Endodermal cell (in vitro differentiated cells): Measurements from ENCODE around the gene PSME3IP1. TPM values are rescaled to one million over a fixed set of nuclear protein-coding genes. Genes with fewer than 3 reads are reported as not detected.

ENCODE experiments used
- DNase-seq: peaks from one replicate; pipeline ENCODE4 v3.0.0-alpha.2; 2017
- H3K27ac ChIP-seq: 2 replicates; pipeline ENCODE4 v1.5.1; 2013; ENCODE audit warnings: mild to moderate bottlenecking, low read depth, low read length, moderate library complexity
- H3K27me3 ChIP-seq: 2 replicates; pipeline ENCODE4 v1.6.1; 2013; ENCODE audit warnings: mild to moderate bottlenecking, low read length, moderate library complexity; ENCODE audit not compliant: insufficient read depth, control insufficient read depth, poor library complexity, severe bottlenecking
- H3K36me3 ChIP-seq: 2 replicates; pipeline ENCODE4 v1.7.0; 2013; ENCODE audit warnings: mild to moderate bottlenecking, low read length, moderate library complexity; ENCODE audit not compliant: control insufficient read depth, insufficient read depth
- H3K4me1 ChIP-seq: one replicate; pipeline ENCODE4 v1.7.0; 2013; ENCODE audit warnings: low read length; ENCODE audit not compliant: control insufficient read depth, insufficient read depth
- H3K4me3 ChIP-seq: 2 replicates; pipeline ENCODE4 v1.5.1; 2013; ENCODE audit warnings: mild to moderate bottlenecking, low read length, moderate library complexity
- H3K9ac ChIP-seq: 2 replicates; pipeline ENCODE4 v1.6.1; 2013; ENCODE audit warnings: mild to moderate bottlenecking, low read length, moderate library complexity; ENCODE audit not compliant: poor library complexity, severe bottlenecking; ENCODE audit errors: extremely low read depth
- H3K9me3 ChIP-seq: 2 replicates; pipeline ENCODE4 v1.6.1; 2013; ENCODE audit warnings: mild to moderate bottlenecking, low read length, moderate library complexity; ENCODE audit not compliant: control insufficient read depth
- H3K27ac Mint-ChIP-seq: 2 replicates; pipeline ENCODE4 v1.8.0; 2020; ENCODE audit warnings: mixed read lengths
- H3K27me3 Mint-ChIP-seq: 2 replicates; pipeline ENCODE4 v1.8.0; 2021; ENCODE audit warnings: mild to moderate bottlenecking, mixed read lengths; ENCODE audit not compliant: insufficient read depth
- H3K36me3 Mint-ChIP-seq: 2 replicates; pipeline ENCODE4 v1.8.0; 2020; ENCODE audit warnings: low read depth, mixed read lengths
- H3K4me1 Mint-ChIP-seq: 2 replicates; pipeline ENCODE4 v1.8.0; 2020; ENCODE audit warnings: mixed read lengths
- H3K4me3 Mint-ChIP-seq: 2 replicates; pipeline ENCODE4 v1.8.0; 2020; ENCODE audit warnings: mild to moderate bottlenecking, moderate library complexity, mixed read lengths
- H3K9me3 Mint-ChIP-seq: 2 replicates; pipeline ENCODE4 v1.8.0; 2020; ENCODE audit warnings: mild to moderate bottlenecking, mixed read lengths
- CTCF ChIP-seq: fragments of 200-600 bp; sonication (generic); conservative IDR thresholded peaks from 2 replicates; pipeline ENCODE4 v1.5.0; 2021; ENCODE audit warnings: antibody characterized with exemption, mild to moderate bottlenecking
- WGBS, 2 experiments: methylation state at CpG; one replicate each; pipeline versions ENCODE4 v1.1.5 to v1.1.7; 2013; ENCODE audit warnings: missing lambda C conversion rate in 2 of 2, mixed read lengths in 1 of 2; ENCODE audit not compliant: insufficient coverage in 1 of 2, insufficient read length in 1 of 2; 5-methylcytosine and 5-hydroxymethylcytosine counted together
- total RNA-seq, 2 donors: library from RNA; stranded (reverse); fragmentation: NEBNext Ultra II Directional in 1 of 2; extraction: Animal tissue kit (Norgen Biotek cat#: 25700) in 1 of 2; gene quantifications; 2 replicates in 1 of 2; 3 replicates in 1 of 2; pipeline ENCODE4 v1.2.1, GENCODE V29; 2021

PSME3IP1 gene
- total RNA-seq, 2 donors from 2014 or later = 94.2 to 102 TPM

GRCh38 chr16:57123216-57123973 is 62.4 kb downstream of the PSME3IP1 start:
- no peak overlapping the region for H3K27ac Mint-ChIP-seq
- WGBS, 2 experiments = 95 to 97% methylated on average over 6 to 7 of the region's 7 CpGs
- DNase-seq = no peak

DNA sequence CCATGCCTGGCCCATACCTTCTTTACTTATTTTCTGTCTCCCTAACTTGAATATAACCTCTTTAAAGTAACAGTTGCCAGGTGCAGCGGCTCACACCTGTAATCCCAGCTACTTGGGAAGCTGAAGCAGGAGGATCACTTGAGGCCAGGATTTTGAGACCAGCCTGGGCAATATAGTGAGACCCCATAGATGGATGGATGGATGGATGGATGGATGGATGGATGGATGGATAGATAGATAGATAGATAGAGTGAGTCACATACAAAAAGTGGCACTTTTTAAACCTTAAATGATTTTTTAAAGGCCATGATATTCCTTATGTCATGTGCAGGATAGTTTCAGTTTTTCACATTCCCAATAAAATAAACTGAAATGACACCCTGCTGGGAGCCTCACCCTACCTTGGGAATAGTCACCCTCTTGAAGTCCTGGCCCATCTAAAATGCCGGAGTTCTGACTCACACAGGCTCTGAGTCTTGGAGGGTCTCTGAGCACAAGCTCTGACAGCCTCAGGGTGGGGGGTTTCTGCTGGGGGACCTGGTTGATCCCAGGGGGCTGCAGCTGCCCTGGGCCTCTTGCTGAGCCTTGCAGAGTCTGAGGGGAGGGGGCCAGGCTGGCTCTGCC is 67.3 kb downstream of the PSME3IP1 start:
- H3K4me3 Mint-ChIP-seq = no peak overlapping the region
- no peak overlapping the region for H3K27ac Mint-ChIP-seq
- H3K27me3 Mint-ChIP-seq = no peaks in the 10 kb centered on the region
- peaks cover 2% of the 10 kb centered on the region for H3K36me3 Mint-ChIP-seq
- DNase-seq = no peak
- no peaks in the 10 kb centered on the region for H3K27me3 ChIP-seq
- H3K4me1 Mint-ChIP-seq = peaks cover 8% of the 10 kb centered on the region
- H3K36me3 ChIP-seq = peaks cover 6% of the 10 kb centered on the region
- no peak for TF ChIP-seq CTCF
- H3K27ac ChIP-seq = no peak overlapping the region
- no peak overlapping the region for H3K9ac ChIP-seq
- H3K9me3 ChIP-seq = no peaks in the 10 kb centered on the region
- H3K4me1 ChIP-seq = no peaks in the 10 kb centered on the region
- no peak overlapping the region for H3K4me3 ChIP-seq
- whole genome bisulfite sequencing, 2 experiments = 95 to 100% methylated on average over 2 of the region's 2 CpGs
- H3K9me3 Mint-ChIP-seq = no peaks in the 10 kb centered on the region

More at GRCh38 chr16:57123216-57123973, 62.4 kb downstream of the PSME3IP1 start:
- no peak overlapping the region for H3K9ac ChIP-seq
- no peak overlapping the region for H3K4me3 ChIP-seq
- Mint-ChIP-seq H3K4me1 (no peaks in the 10 kb centered on the region), H3K9me3 (no peaks in the 10 kb centered on the region), H3K27me3 (no peaks in the 10 kb centered on the region), H3K4me3 (no peak overlapping the region), H3K36me3 (no peaks in the 10 kb centered on the region)
- no peaks in the 10 kb centered on the region for H3K27me3 ChIP-seq
- no peaks in the 10 kb centered on the region for H3K4me1 ChIP-seq
- no peaks in the 10 kb centered on the region for H3K9me3 ChIP-seq
- TF ChIP-seq CTCF = no peak
- no peaks in the 10 kb centered on the region for H3K36me3 ChIP-seq
- H3K27ac ChIP-seq = no peak overlapping the region

DNA sequence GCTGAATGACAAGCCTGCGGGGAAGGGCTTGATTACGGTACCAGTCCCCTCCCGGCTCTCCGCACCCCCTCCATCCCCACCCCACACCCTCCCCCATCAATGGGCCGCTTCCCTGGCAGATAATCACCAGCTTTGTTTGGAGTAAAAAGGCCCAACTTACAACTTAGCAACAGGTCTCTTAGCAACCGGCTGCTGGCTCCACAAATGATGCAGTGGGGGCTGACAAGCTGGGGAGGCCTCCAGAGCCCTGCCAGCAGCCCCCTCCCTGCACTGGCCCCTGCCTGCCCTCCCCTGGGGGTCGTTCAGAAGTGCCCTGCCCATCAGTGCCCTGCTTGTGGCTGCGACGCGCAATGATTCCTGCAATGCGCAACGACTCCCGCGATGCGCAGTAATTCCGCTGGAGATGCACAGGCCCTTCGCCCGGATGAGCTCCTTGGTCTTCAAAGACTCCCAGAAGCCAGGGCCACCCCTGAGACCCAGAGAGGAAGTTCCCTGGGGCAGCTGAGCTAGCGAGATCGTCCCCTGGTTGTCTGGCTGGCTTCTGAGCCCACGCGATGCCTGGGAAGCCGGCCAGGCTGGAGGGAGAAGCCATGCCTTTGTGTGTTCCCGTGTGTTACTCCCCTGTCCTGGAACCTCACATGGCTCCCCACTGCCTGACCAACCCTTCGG is 70.2 kb downstream of the PSME3IP1 start:
- H3K4me3 Mint-ChIP-seq = no peak overlapping the region
- H3K4me1 Mint-ChIP-seq = peaks cover 8% of the 10 kb centered on the region
- TF ChIP-seq CTCF = no peak
- Histone ChIP-seq H3K4me1 (no peaks in the 10 kb centered on the region), H3K27ac (peak overlapping the region; percentile 93), H3K9me3 (no peaks in the 10 kb centered on the region), H3K36me3 (peaks cover 6% of the 10 kb centered on the region), H3K4me3 (no peak overlapping the region), H3K9ac (no peak overlapping the region), H3K27me3 (no peaks in the 10 kb centered on the region)
- no peak overlapping the region for H3K27ac Mint-ChIP-seq
- H3K9me3 Mint-ChIP-seq = no peaks in the 10 kb centered on the region
- no peak for DNase-seq
- no peaks in the 10 kb centered on the region for H3K27me3 Mint-ChIP-seq
- WGBS, 2 experiments = 69 to 71% methylated on average over 18 to 25 of the region's 25 CpGs
- H3K36me3 Mint-ChIP-seq = peaks cover 2% of the 10 kb centered on the region
